ENCODE measurements around the gene CPA5.
"Not testable (repeated sequence)": the region's sequence is repeated elsewhere in the genome, so short reads cannot be mapped to it uniquely, and the experiment has no call there.

The CPA5 gene

GRCh38 chr7:130358471-130358870 is 13.9 kb downstream of the CPA5 start:
- DNase-seq (ENCODE audit: low read depth in 2 of 2): no peak

- DNase-seq (ENCODE audit: low read depth in 2 of 2): no peak
Observed at GRCh38 chr7:130359276-130359857, 14.8 kb downstream of the CPA5 start.

- DNase-seq (ENCODE audit: low read depth in 2 of 2): no peak
Observed at GRCh38 chr7:130360518-130360917, 15.9 kb downstream of the CPA5 start.

- no peak for DNase-seq (ENCODE audit: low read depth in 2 of 2)
Observed at GRCh38 chr7:130361681-130362080, 17.1 kb downstream of the CPA5 start.

- DNase-seq (ENCODE audit: low read depth in 2 of 2): no peak
Observed at GRCh38 chr7:130362251-130362816, 17.7 kb downstream of the CPA5 start.

DNA sequence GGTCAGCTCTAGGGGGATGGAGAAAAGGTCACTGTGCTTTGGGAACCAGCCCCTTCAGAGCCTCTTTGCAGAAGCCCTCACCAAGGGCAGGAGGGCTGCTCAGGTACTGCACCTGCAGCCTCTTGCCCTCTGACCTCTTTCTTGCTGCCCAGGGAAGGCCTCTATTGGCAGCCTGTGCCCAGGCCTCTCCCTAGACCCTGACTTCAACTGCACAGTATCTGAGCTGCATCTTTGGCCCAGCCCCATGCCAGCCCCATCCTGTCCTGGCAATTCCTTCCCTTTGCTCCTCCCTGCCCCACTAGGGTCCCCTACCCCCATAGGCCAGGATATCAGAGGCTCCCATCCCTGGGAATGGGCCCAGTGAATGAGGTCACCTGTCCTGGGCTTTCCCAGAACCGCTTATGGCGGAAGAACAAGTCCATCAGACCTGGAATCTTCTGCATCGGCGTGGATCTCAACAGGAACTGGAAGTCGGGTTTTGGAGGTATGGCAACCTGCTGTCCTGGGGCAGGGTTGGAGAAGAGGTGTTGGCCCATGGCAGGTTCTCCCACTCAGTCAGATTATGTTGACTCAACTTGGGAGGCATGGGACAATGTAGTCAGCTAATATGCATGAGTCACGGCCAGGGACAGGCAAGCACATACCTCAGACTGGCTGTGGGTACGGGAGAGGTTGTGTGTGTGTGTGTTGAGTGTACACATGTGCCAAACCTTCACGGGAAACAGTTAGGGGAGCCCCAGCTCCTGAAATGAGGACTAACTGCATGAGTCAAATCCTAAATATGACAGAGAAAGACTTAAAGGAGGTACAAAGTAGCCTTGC is 18.6 kb downstream of the CPA5 start:
- DNase-seq (ENCODE audit: low read depth in 2 of 2): peak in 1 of 2 donors; percentile 1

DNA sequence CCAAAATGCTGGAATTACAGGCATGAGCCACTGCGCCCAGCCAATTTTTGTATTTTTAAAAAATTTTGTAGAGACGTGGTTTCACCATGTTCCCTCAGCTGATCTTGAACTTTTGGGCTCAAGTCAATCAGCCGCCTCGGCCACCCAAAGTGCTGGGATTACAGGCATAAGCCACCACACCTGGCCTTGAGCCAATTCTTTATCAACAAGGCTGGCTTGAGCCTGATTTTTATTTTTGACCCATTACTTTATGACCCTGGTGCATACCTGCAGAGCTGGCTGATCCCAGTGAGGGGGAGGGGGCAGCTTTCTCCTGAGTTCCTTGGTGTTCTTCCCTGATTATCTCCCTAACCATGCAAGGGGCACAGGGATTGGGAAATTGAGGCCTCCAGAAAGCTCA is 19.8 kb downstream of the CPA5 start:
- DNase-seq (ENCODE audit: low read depth in 2 of 2): no peak

DNA sequence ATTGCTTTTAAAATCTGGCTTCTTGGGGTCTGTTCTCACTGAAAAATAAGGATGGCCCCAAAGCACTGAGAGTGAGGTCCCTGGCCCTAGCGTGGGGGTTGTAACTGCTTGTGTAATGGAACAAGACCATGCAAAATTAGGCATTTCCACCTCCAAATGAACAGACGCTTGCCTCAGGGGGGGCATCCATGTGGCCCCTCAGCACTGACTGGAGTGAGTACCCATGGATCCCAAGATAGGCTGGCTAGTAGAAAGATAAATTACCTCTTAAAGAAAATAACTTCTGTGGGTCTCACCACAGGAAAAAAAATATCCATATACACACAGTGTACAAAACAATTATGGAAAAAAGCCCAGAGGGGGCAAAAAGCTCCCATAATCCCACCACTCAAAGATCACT is 20.5 kb downstream of the CPA5 start:
- no peak for DNase-seq (ENCODE audit: low read depth in 2 of 2)

DNA sequence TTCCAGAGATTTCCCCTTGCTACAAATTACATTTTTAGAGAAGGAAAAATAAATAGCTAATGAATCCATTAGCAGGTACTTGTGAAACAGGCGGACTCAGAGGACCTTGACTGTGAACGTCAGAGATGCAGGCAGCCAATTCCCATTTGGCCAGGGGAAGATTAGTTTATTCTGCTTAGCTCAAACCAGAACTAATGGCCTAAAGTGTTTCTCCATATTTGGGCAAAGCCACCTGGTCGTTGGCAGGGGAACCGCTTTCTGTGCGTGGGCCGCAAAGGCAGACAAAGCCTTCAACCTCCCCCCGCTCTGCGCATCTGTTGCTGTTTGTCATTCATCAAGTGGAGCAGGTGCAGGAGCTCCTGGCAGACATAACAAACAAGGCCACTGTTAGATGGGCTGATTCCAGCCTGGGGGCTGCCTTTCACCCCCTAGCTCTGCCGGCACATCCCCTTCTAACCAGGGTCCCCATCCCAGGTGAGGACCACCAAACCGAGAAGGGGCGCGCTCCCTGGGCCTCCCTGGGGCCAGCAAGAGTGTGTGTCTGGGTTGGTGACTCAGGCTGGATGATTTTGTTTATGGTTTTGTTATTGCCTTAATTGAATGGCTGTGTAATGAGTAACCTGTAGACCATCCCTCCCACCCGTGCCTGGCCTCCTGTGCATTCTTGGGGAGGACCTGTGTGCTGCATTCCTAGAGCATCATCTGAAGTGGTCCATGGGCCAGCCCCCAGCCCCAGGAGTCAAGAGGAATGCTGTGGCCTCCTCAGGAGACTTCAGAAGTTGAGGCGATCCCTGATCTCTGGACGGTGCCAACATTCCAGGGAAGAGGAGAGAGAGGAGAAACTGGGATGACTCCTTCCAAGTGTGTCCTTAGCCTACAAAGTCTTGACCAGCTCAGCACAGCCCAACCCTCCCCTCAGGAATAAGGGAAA is 21.2 kb downstream of the CPA5 start:
- DNase-seq (ENCODE audit: low read depth in 2 of 2): no peak

DNA sequence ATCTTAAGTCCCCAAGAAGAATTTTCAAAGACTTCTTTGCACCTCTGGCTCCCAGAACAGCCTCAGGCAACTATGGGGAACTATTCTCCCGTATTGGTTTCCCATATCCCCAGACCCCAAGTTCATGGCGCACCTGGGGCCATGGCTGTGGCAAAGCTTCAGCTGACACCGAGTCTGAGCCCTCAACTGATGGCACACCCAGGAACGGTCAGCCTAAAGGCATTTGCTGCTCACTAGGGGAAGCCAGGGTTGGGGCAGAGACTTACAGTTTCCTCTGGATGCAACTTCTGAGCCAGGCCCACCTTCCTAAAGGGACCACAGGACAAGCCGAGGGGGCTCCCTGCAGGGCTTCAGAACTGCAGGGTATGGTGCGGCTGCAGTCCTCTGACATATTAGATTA is 21.9 kb downstream of the CPA5 start:
- DNase-seq (ENCODE audit: low read depth in 2 of 2): no peak

DNA sequence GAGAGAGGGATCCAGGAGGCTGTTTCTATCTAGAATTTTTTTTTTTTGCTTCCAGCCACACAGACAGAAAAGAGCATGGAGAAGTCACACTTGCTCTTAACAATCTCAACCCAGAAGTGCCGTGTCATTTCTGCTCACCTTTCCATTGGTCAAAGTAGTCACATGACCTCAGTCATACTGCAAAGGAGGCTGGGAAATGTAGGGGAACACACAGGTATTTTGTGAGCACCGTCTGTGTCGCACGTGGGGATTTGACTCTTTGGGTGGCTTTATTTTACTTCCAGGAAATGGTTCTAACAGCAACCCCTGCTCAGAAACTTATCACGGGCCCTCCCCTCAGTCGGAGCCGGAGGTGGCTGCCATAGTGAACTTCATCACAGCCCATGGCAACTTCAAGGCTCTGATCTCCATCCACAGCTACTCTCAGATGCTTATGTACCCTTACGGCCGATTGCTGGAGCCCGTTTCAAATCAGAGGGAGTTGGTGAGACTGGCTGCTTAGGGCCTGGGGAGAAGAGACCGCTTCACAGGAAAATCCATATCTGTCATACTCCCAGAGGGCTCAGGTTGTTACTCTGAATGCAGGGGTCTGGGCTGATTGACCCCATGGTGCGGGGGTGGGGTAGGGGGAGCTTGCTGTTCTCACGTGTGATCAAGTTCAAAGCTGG is 22.6 kb downstream of the CPA5 start:
- DNase-seq (ENCODE audit: low read depth in 2 of 2): no peak

DNA sequence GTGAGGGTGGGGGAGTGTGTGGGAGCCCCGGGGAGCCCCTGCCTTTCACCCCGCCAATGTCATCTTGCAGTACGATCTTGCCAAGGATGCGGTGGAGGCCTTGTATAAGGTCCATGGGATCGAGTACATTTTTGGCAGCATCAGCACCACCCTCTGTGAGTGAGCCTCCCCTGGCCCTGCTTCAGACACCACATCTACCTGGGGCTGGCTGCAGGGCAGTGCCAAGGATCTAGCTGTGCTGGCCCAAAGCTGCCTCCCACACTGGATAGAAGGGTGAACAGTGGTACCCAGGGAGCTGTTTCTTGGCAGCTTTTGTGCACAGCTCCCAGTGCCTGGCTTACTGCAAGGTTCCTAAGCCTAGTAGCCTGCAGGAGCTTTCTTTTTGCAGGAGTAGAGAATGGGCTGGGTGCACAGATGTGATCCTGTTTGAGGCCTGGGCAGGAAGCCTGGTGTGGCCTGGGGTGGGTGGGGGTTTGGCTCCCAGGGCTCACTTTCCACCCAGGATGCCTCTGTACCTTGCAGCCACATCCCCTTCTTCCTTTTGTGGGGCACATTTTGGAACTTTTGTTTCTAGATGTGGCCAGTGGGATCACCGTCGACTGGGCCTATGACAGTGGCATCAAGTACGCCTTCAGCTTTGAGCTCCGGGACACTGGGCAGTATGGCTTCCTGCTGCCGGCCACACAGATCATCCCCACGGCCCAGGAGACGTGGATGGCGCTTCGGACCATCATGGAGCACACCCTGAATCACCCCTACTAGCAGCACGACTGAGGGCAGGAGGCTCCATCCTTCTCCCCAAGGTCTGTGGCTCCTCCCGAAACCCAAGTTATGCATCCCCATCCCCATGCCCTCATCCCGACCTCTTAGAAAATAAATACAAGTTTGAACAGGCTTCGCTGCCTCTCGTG is 23.5 kb downstream of the CPA5 start:
- DNase-seq (ENCODE audit: low read depth in 2 of 2): no peak

- no peak for DNase-seq (ENCODE audit: low read depth in 2 of 2)
Observed at GRCh38 chr7:130369110-130369711, 24.6 kb downstream of the CPA5 start.

DNA sequence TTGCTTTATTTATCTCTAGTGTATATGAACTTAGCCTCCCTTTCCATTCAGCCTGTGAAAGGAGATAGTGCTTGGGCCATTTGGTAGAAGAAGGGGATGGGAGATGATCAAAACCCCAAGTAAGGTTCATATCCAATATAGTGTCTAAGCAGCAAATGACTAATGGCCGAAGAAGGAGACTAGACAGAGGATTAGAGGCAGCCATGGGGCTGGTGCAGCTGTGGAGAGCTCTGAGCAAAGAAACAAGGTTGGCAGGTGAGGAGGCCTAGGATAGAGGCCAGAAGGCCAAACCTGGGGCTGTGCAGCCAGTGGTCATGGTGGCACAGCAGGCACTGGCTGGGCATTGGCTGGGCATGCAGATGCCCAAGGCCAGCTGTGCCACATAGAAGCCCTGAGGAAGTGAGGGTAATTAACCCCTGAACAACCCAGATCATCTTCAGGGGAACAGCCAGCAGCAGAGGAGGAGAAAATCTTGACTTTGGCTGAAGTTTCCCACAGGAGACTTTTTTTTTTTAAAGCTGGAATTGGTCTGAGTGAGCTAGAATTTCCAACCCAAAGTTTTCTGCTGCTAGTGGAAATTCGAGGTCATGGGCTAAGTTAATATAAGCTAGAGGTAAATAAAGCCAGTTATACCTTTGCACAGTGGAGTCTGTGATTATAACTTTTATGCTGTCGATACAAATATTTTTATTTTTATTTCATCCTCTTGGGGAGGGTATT is 25.4 kb downstream of the CPA5 start:
- DNase-seq (ENCODE audit: low read depth in 2 of 2): no peak

GRCh38 chr7:130371046-130371445 is 26.4 kb downstream of the CPA5 start:
- no peak for DNase-seq (ENCODE audit: low read depth in 2 of 2)

DNA sequence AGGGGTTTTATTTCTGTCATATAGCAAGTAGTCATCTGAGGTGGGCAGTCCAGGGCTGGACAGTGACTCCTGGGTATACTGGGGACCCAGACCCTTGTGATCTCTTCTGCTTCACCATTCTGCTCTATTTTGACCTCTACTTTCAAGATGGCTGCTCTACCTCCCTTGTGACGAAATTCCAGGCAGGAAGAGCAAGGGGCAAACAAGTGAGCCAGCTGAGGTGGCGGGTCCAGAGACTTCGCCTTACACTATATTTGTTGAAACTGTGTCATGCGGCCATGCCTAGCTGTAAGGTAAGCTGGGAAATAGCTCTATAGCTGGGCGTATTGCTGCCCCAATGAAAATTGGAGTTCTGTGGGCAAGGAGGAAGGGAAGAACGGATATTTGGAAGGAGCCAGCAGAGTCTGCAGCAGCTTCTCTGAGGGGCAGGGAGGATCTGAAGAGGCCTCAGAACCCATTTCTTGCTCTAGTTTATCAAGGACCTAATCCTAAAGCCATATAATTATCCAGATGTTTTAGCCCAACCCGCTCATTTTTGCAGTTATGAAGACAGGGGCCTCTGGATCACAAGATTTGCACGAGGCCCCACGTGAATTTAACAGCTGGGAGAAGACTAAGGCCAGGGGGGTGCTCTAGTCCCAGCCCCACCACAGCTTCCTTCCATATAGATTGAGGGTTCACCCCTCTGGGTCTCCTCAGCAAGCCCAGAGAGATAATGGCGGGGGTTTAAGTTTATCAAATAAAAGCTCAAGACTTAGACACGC is 28.0 kb downstream of the CPA5 start:
- DNase-seq (ENCODE audit: low read depth in 2 of 2): no peak

- DNase-seq (ENCODE audit: low read depth in 2 of 2): no peak
Observed at GRCh38 chr7:130374507-130374906, 29.9 kb downstream of the CPA5 start.

- DNase-seq (ENCODE audit: low read depth in 2 of 2): not testable (repeated sequence)
Observed at GRCh38 chr7:130376461-130376860, 31.8 kb downstream of the CPA5 start.

DNA sequence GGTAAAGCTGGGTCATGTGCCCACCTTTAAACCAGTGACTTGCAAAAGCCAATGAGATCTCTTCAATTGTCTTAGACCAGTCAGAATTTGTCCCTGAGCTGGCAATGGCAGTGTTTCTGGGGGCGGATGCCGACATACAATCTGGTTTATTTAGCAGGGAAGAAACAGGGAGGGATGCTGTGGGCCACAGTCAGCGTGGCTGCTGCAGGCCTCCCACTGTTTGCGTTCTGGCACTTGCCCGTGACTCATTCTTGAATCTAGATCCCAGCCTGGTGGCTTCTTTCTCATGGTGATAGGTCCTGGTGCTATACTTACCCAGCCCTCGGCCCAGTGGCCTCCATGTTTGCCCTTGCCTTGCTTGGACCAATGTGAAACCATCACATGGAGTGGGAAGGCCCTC is 32.6 kb downstream of the CPA5 start:
- DNase-seq (ENCODE audit: low read depth in 2 of 2): no peak

Data from stimulated activated CD4-positive, alpha-beta T cell treated with anti-CD3 and anti-CD28 coated beads, Interleukin-1b, Interleukin-23, amount 100 ng/mL, for 4 hours (primary cell).